ENCODE data around the gene BHLHA15. TPM values are rescaled to one million over a fixed set of nuclear protein-coding genes. Genes with fewer than 3 reads are reported as not detected.

Gene BHLHA15
- total RNA-seq = 1 to 10 TPM in 2 of 4 donors, not detected in 2; 2.0 to 7.3 TPM

DNA sequence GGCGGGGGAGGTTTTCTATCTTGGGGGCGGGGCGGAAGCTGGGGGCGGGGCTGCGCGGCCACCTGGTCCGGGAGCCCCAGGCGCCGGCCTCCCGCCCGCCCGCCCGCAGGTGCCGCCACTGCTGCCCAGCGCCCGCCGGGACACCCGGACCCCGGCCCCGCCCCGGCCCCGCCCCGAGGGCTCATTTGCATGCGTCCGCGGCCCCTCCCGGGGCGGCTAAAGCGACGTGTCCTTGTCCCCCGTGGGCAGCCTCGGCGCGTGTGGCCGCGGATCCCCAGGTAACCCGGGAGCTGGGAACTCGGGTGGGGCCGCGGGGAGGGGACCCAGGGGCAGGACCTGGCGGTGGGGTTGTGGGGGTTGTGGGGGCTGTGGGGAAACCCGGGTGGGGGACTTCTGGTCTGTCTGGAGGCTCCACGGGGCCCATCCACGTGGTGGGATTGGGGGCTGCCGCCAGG is at the start of gene BHLHA15:
TSS of gene BHLHA15 (plus strand) at position 219 of the 455 bp plus-strand sequence. CDS start 871 bp downstream, outside the sequence.
- TF ChIP-seq POLR2AphosphoS5 (IDR thresholded peaks at IDR 0.05) = peak in 1 of 3 donors; percentile 23
- TF ChIP-seq POLR2A (IDR thresholded peaks at IDR 0.05) = no peak
- Histone ChIP-seq H3K9me3 (no peaks in the 10 kb centered on the region), H3K27ac (peak within 1 kb of the TSS in 3 of 4 donors; percentile 5 to 70 (median 50)), H3K36me3 (peaks cover 0 to 2% (median 0%) of the 10 kb centered on the region in 4 donors), H3K4me1 (peaks cover 0 to 10% (median 10%) of the 10 kb centered on the region in 4 donors), H3K4me3 (peak within 1 kb of the TSS in 3 of 4 donors; percentile 29 to 49 (median 32)), H3K27me3 (peaks cover 15% of the 10 kb centered on the region)
- 0% methylated on average over 2 of the region's 45 CpGs; no CpG with 5 or more reads in 1 of the 2 donors for WGBS, 2 donors (ENCODE audit: low coverage in 1 of 2)
- peak; percentile 81 for DNase-seq
- in situ Hi-C loops (cut with MboI; ENCODE audit: low pct_ligation_motif_present in 1 of 4, low pct_unique_long_range_greater_than_20kb in 1 of 4, low sequenced_read_pairs in 3 of 4) (no loop called here), intact Hi-C loops (cut with DNase I; ENCODE audit: low total_unique reads) (no loop called here)

DNA sequence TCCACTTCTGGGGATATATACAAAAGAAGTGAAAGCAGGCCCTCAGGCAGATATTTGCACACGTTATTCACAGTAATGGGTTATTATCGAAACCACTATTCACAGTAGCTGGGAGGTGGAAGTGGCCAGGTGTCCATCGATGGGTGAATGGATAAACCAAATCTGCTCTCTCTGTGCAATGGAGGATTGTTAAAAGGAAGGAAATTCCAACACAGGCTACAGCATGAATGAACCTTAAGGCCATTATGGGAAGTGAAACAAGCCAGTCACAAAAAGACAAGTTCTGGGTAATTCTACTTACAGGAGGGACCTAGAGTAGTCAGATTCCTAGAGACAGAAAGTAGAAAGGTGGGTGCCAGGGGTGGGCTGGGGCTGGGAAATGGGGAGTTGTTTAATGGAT is 48.5 kb upstream of the BHLHA15 start:
- DNase-seq = no peak
- 71 to 90% methylated on average over 3 of the region's 3 CpGs for WGBS, 2 donors (ENCODE audit: low coverage in 1 of 2)
- no peak overlapping the region for H3K4me3 ChIP-seq
- TF ChIP-seq POLR2A (IDR thresholded peaks at IDR 0.05) = no peak
- TF ChIP-seq, protein P1, sequence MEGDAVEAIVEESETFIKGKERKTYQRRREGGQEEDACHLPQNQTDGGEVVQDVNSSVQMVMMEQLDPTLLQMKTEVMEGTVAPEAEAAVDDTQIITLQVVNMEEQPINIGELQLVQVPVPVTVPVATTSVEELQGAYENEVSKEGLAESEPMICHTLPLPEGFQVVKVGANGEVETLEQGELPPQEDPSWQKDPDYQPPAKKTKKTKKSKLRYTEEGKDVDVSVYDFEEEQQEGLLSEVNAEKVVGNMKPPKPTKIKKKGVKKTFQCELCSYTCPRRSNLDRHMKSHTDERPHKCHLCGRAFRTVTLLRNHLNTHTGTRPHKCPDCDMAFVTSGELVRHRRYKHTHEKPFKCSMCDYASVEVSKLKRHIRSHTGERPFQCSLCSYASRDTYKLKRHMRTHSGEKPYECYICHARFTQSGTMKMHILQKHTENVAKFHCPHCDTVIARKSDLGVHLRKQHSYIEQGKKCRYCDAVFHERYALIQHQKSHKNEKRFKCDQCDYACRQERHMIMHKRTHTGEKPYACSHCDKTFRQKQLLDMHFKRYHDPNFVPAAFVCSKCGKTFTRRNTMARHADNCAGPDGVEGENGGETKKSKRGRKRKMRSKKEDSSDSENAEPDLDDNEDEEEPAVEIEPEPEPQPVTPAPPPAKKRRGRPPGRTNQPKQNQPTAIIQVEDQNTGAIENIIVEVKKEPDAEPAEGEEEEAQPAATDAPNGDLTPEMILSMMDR (IDR thresholded peaks at IDR 0.05) = no peak
- TF ChIP-seq POLR2AphosphoS5 (IDR thresholded peaks at IDR 0.05) = no peak
- no peak for TF ChIP-seq EP300 (IDR thresholded peaks at IDR 0.05; ENCODE audit: low read depth)
- no peaks in the 10 kb centered on the region for H3K27me3 ChIP-seq
- no peaks in the 10 kb centered on the region for H3K36me3 ChIP-seq
- H3K9me3 ChIP-seq = no peaks in the 10 kb centered on the region
- intact Hi-C loops (cut with DNase I; ENCODE audit: low total_unique reads) = no loop called here
- in situ Hi-C loops (cut with MboI; ENCODE audit: low pct_ligation_motif_present in 1 of 4, low pct_unique_long_range_greater_than_20kb in 1 of 4, low sequenced_read_pairs in 3 of 4) = loop anchor here in 3 of 4 donors (5.0 to 25.0 kb wide), 3 partner anchors 138 to 150 kb away; no protein-coding TSS in a partner anchor
- peaks cover 0 to 29% (median 15%) of the 10 kb centered on the region in 4 donors for H3K4me1 ChIP-seq
- peak overlapping the region; percentile 7 to 69 (median 48) for H3K27ac ChIP-seq

DNA sequence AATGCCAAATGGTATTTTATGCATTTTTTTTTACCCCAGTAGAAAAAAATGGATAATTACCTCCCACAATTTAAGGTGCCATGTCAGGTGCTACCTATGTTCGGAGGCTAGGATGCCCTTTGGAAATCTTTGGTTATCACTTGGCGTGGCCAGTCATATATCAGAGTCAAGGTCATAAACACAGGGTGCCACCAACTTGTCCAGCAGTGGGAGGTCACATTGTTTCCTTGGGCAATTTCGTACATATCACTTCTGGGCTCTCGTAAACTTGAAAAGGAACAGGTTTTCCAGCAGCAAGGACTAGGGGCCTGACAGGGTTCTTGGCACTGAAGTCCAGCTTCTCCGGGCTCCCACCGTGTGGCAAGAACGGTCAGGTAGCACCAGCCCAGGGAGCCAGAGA is 48.0 kb upstream of the BHLHA15 start:
- TF ChIP-seq, protein P1 (IDR thresholded peaks at IDR 0.05) = no peak
- no peak for TF ChIP-seq POLR2A (IDR thresholded peaks at IDR 0.05)
- TF ChIP-seq POLR2AphosphoS5 (IDR thresholded peaks at IDR 0.05) = no peak
- TF ChIP-seq EP300 (IDR thresholded peaks at IDR 0.05; ENCODE audit: low read depth) = no peak
- Histone ChIP-seq H3K36me3 (no peaks in the 10 kb centered on the region), H3K27ac (peak overlapping the region; percentile 56 to 69 (median 64)), H3K4me1 (peaks cover 0 to 30% (median 15%) of the 10 kb centered on the region in 4 donors), H3K27me3 (no peaks in the 10 kb centered on the region), H3K9me3 (no peaks in the 10 kb centered on the region), H3K4me3 (no peak overlapping the region)
- in situ Hi-C loops (cut with MboI; ENCODE audit: low pct_ligation_motif_present in 1 of 4, low pct_unique_long_range_greater_than_20kb in 1 of 4, low sequenced_read_pairs in 3 of 4) (loop anchor here in 3 of 4 donors (5.0 to 25.0 kb wide), 3 partner anchors 138 to 151 kb away; no protein-coding TSS in a partner anchor), intact Hi-C loops (cut with DNase I; ENCODE audit: low total_unique reads) (no loop called here)
- DNase-seq = peak; percentile 10
- WGBS, 2 donors (ENCODE audit: low coverage in 1 of 2) = 69% methylated on average over 3 to 7 of the region's 7 CpGs

DNA sequence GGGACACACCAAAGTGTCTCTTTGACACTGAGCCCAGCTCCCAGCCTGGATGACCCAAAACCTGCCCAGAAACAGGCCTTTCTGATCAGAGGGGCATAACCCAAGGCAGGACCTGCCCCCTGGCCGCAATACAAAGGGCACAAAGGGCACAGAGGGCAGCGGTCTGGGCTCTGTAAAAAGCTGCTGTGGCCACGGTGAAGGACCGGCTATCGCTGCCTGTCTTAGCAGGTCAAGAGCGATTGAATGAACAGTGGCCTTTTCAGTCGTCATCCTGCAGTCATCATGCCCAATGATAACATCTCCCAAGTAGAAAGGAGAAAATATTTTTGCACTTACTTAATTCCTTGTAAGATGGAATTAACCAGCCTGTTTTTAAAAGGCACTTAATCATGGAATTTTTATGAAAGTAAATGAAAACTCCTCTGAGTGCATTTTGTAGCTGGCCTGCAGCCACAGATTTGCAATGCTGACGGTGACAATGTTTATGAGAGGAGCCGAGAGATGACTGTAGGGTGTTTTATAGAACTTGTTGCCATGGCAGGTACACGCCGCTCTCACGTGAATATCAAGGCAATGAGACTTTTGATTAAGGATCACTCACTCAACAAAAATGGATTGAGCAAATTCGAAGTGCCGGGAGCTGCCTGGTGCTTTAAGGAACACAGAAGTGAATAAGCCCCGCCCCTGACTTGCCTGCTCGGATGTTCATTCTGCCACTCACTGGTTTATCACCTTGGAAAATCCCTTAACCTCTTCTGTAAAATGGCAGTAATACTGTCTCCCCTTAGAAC is 47.3 kb upstream of the BHLHA15 start:
- H3K27ac ChIP-seq = peak overlapping the region; percentile 56 to 69 (median 64)
- peak; percentile 66 for DNase-seq
- intact Hi-C loops (cut with DNase I; ENCODE audit: low total_unique reads) = no loop called here

More for the DNA sequence above, 47.3 kb upstream of the BHLHA15 start:
- 12 to 51% methylated on average over 5 to 16 of the region's 16 CpGs for WGBS, 2 donors (ENCODE audit: low coverage in 1 of 2)
- TF ChIP-seq EP300 (IDR thresholded peaks at IDR 0.05; ENCODE audit: low read depth) = no peak
- TF ChIP-seq POLR2A (IDR thresholded peaks at IDR 0.05) = no peak
- TF ChIP-seq POLR2AphosphoS5 (IDR thresholded peaks at IDR 0.05) = no peak
- TF ChIP-seq, protein P1 (IDR thresholded peaks at IDR 0.05) = no peak
- H3K27me3 ChIP-seq = no peaks in the 10 kb centered on the region
- in situ Hi-C loops (cut with MboI; ENCODE audit: low pct_ligation_motif_present in 1 of 4, low pct_unique_long_range_greater_than_20kb in 1 of 4, low sequenced_read_pairs in 3 of 4) = loop anchor here in 3 of 4 donors (5.0 to 25.0 kb wide), 3 partner anchors 139 to 152 kb away; no protein-coding TSS in a partner anchor
- no peaks in the 10 kb centered on the region for H3K36me3 ChIP-seq
- H3K9me3 ChIP-seq = no peaks in the 10 kb centered on the region
- no peak overlapping the region for H3K4me3 ChIP-seq
- H3K4me1 ChIP-seq = peaks cover 0 to 36% (median 15%) of the 10 kb centered on the region in 4 donors

All from transverse colon (tissue), 4 donors.